A673 (cell line): Measurements from ENCODE around the gene MAP7. TPM values are rescaled to one million over a fixed set of nuclear protein-coding genes. Genes with fewer than 3 reads are reported as not detected.
A peak's percentile ranks its signal among the peaks of the same experiment; 100 is the strongest.

ENCODE experiments used
- BruUV-seq: library from RNA; stranded (reverse); fragments of 400-500 nt; replicated peaks from 2 replicates; lab custom pipeline; 2021; lab: Mats Ljungman, UMichigan
- CTCF ChIA-PET: fragments of 300-600 bp; sonication (Branson Sonifier 250); formaldehyde crosslinking; loops from one replicate; lab custom pipeline; 2022; ENCODE audit warnings: antibody characterized with exemption; lab: Charles Lee
- POLR2A ChIA-PET: fragments of 300-600 bp; sonication (Branson Sonifier 250); formaldehyde crosslinking; loops from one replicate; lab custom pipeline; 2022; ENCODE audit warnings: antibody characterized with exemption; ENCODE audit not compliant: low non-redundant PET; lab: Charles Lee
- DNase-seq: peaks from one replicate; pipeline ENCODE4 v3.0.0-alpha.2; 2015; ENCODE audit warnings: low spot score
- H3K27ac ChIP-seq: fragments of 200-600 bp; sonication (generic); 2 replicates; pipeline ENCODE4 v1.5.1; 2016; ENCODE audit warnings: mixed run types, low read depth, mild to moderate bottlenecking, mixed read lengths, antibody characterized with exemption, low read length; ENCODE audit not compliant: poor library complexity, severe bottlenecking
- H3K27me3 ChIP-seq: fragments of 200-600 bp; sonication (generic); replicated peaks from 2 replicates; pipeline ENCODE4 v1.6.1; 2017; ENCODE audit warnings: mixed run types, low read depth, mild to moderate bottlenecking, mixed read lengths, antibody characterized with exemption, low read length; ENCODE audit not compliant: insufficient read depth, poor library complexity
- H3K36me3 ChIP-seq: fragments of 200-600 bp; sonication (generic); 2 replicates; pipeline ENCODE4 v1.6.1; 2016; ENCODE audit warnings: mixed run types, mild to moderate bottlenecking, mixed read lengths, antibody characterized with exemption, low read length; ENCODE audit not compliant: insufficient read depth, poor library complexity, severe bottlenecking
- H3K4me1 ChIP-seq: fragments of 200-600 bp; sonication (generic); 2 replicates; pipeline ENCODE4 v1.6.1; 2017; ENCODE audit warnings: mixed run types, mild to moderate bottlenecking, mixed read lengths, antibody characterized with exemption, low read length; ENCODE audit not compliant: insufficient read depth, poor library complexity, severe bottlenecking
- H3K4me3 ChIP-seq: fragments of 200-600 bp; sonication (generic); 2 replicates; pipeline ENCODE4 v1.5.1; 2016; ENCODE audit warnings: low read depth, mixed run types, mild to moderate bottlenecking, mixed read lengths, low read length; ENCODE audit not compliant: poor library complexity, severe bottlenecking
- H3K9me3 ChIP-seq: fragments of 200-600 bp; sonication (generic); 2 replicates; pipeline ENCODE4 v1.6.1; 2016; ENCODE audit warnings: mixed run types, low read depth, mild to moderate bottlenecking, mixed read lengths, antibody characterized with exemption, low read length; ENCODE audit not compliant: poor library complexity, severe bottlenecking
- CTCF ChIP-seq: fragments of 300-800, 200-600 bp; sonication (generic); conservative IDR thresholded peaks from 2 replicates; pipeline ENCODE4 v1.5.1; 2017; ENCODE audit warnings: low read depth, mild to moderate bottlenecking, antibody characterized with exemption, low read length, moderate library complexity, mixed read lengths
- EZH2 ChIP-seq: fragments of 200-600 bp; sonication (generic); IDR thresholded peaks from 2 replicates; pipeline ENCODE4 v1.6.1; 2017; ENCODE audit warnings: borderline replicate concordance, low read depth, mild to moderate bottlenecking, mixed read lengths, antibody characterized with exemption, low read length; ENCODE audit not compliant: poor library complexity, severe bottlenecking
- intact Hi-C: fragments of 100-400 bp; cut with micrococcal nuclease; formaldehyde crosslinking; loops from one replicate; pipeline ENCODE4 v1.10.0; 2022; ENCODE audit not compliant: unreplicated experiment
- total RNA-seq: library from RNA; stranded (reverse); gene quantifications from 2 replicates; pipeline ENCODE4 v1.2.3, GENCODE V29; 2021

The MAP7 gene
- total RNA-seq, 1 experiment from 2014 or later = 0.09 TPM

- no peaks in the 10 kb centered on the region for H3K36me3 ChIP-seq
- H3K27ac ChIP-seq = no peak overlapping the region
- H3K27me3 ChIP-seq = no peaks in the 10 kb centered on the region
- no peak for DNase-seq
- no peaks in the 10 kb centered on the region for H3K9me3 ChIP-seq
- POLR2A ChIA-PET = no interaction called here
- intact Hi-C loops = no loop called here
- CTCF ChIA-PET = no interaction called here
- TF ChIP-seq EZH2 (no peak), CTCF (no peak)
- H3K4me1 ChIP-seq = peaks cover 7% of the 10 kb centered on the region
- H3K4me3 ChIP-seq = no peak overlapping the region
- BruUV-seq = no TSS peak
Observed at GRCh38 chr6:136341967-136342366, 208.3 kb downstream of the MAP7 start.

DNA sequence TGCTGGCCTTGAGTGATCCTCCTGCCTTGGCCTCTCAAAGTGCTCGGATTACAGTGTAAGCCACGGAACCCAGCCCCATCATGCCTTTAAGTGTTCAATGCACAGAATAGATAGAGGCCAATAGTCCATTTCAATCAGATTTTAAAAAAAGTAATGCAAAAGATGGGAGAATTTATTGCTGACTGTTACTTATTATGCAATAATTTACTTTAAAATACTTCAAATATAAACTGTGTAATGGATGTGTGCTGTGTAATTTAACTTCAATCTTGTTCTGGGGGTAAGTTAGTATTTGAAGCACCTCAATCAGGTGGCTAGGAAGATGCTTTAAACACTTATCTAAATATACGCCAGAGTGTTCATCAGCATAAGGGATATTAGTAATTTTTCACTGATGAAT, 208.9 kb downstream of the MAP7 start:
- H3K27me3 ChIP-seq = no peaks in the 10 kb centered on the region
- ChIA-PET CTCF (no interaction called here), POLR2A (no interaction called here)
- no peak for DNase-seq
- H3K4me3 ChIP-seq = no peak overlapping the region
- H3K4me1 ChIP-seq = peaks cover 7% of the 10 kb centered on the region
- no peak overlapping the region for H3K27ac ChIP-seq
- no TSS peak for BruUV-seq
- H3K9me3 ChIP-seq = no peaks in the 10 kb centered on the region
- no peaks in the 10 kb centered on the region for H3K36me3 ChIP-seq
- TF ChIP-seq CTCF = no peak
- no peak for TF ChIP-seq EZH2
- intact Hi-C loops = no loop called here

- H3K9me3 ChIP-seq = no peaks in the 10 kb centered on the region
- ChIA-PET CTCF (no interaction called here), POLR2A (no interaction called here)
- no peaks in the 10 kb centered on the region for H3K27me3 ChIP-seq
- intact Hi-C loops = no loop called here
- no TSS peak for BruUV-seq
- H3K36me3 ChIP-seq = no peaks in the 10 kb centered on the region
- TF ChIP-seq EZH2 (no peak), CTCF (peak; percentile 26; the same call in 1 of the 2 replicates)
- no peak for DNase-seq
- H3K4me3 ChIP-seq = no peak overlapping the region
- no peak overlapping the region for H3K27ac ChIP-seq
- no peaks in the 10 kb centered on the region for H3K4me1 ChIP-seq
Observed at GRCh38 chr6:136338486-136338885, 211.7 kb downstream of the MAP7 start.
